Mucosa of descending colon (tissue), 3 donors: Measurements from ENCODE around the gene UBR2. TPM values are rescaled to one million over a fixed set of nuclear protein-coding genes. Genes with fewer than 3 reads are reported as not detected.
"Not testable (repeated sequence)": the region's sequence is repeated elsewhere in the genome, so short reads cannot be mapped to it uniquely, and the experiment has no call there.

Source experiments
- ATAC-seq: fragments of 200-7000 bp; cut with Tn5 transposase; one replicate; pipeline ENCODE4 v1.9.1; 2020; ENCODE audit warnings: mild to moderate bottlenecking, moderate library complexity
- DNase-seq, 3 donors: peaks; one replicate each; pipeline ENCODE4 v3.0.0-alpha.2; 2020
- H3K36me3 ChIP-seq: fragments of 200-600 bp; one replicate; pipeline ENCODE4 v1.8.0; 2021; ENCODE audit warnings: low read depth, mild to moderate bottlenecking
- H3K4me1 ChIP-seq: fragments of 200-600 bp; one replicate; pipeline ENCODE4 v1.8.0; 2021; ENCODE audit warnings: low read depth, mild to moderate bottlenecking
- H3K4me3 ChIP-seq: fragments of 200-600 bp; one replicate; pipeline ENCODE4 v1.8.0; 2021; ENCODE audit warnings: mild to moderate bottlenecking
- H3K9me3 ChIP-seq: fragments of 200-600 bp; one replicate; pipeline ENCODE4 v1.8.0; 2021; ENCODE audit warnings: mild to moderate bottlenecking
- intact Hi-C, 2 donors: fragments of 100-400 bp; cut with DNase I in 1 of 2; cut with micrococcal nuclease in 1 of 2; formaldehyde crosslinking; loops; one replicate each; pipeline versions ENCODE4 v1.11.0 to v1.11.1; 2022; cut with DNase I, micrococcal nuclease
- total RNA-seq, 3 donors: library from RNA; stranded (reverse); fragmentation: NEBNext Ultra II Directional in 2 of 3; extraction: Animal tissue kit (Norgen Biotek cat#: 25700) in 2 of 3; gene quantifications; one replicate each; pipeline versions ENCODE4 v1.2.1 to v1.2.4, GENCODE V29; 2021 to 2023
- TF ChIP-seq, protein P1 (sequence below): fragments of 200-600 bp; IDR thresholded peaks from one replicate; pipeline ENCODE4 v1.8.0; 2022; ENCODE audit warnings: antibody characterized with exemption, mild to moderate bottlenecking
- donor health status: DM: no; HTN: no; CAD: no; lungs with moderate emphysema.
- donor health status: DM: no; HTN: no; CAD: no.
- donor health status: DM: no; HTN: yes; CAD: no.

Gene UBR2
- total RNA-seq, 3 donors from 2014 or later = 41.2 to 53.1 (median 49.6) TPM

DNA sequence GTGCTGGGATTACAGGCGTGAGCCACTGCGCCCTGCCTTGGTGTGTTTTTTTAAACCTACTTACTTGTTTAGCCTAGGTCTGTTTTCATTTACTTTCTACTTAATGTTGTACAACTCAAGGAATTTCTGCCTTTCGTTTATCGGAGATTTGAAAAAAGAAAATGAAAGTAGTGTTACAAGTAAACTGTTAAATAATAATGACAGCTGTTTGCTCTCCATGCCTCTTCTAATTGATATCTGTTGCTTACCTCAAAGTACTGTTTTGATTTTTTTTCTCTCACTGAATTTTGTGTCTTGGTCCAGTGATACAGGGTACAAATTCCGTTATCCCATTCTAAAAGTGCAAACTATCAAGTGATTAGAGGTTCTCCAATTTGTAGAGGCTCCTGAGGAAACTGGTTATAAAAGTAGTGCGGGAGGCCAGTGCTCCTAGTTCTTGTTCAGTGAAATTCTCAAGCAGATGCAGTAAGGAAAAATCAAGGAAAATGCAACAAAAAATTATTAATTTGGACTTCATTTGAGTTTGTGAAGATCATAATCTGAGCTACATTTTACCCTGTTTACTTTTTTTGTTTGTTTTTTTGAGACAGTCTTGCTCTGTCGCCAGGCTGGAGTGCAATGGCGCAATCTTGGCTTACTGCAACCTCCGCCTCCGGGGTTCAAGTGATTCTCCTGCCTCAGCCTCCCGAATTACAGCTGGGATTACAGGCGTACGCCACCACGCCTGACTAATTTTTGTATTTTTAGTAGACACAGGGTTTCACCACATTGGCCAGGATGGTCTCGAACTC, 2.2 kb downstream of the UBR2 start:
- H3K36me3 ChIP-seq = no peaks in the 10 kb centered on the region
- no peak for DNase-seq
- TF ChIP-seq, protein P1, sequence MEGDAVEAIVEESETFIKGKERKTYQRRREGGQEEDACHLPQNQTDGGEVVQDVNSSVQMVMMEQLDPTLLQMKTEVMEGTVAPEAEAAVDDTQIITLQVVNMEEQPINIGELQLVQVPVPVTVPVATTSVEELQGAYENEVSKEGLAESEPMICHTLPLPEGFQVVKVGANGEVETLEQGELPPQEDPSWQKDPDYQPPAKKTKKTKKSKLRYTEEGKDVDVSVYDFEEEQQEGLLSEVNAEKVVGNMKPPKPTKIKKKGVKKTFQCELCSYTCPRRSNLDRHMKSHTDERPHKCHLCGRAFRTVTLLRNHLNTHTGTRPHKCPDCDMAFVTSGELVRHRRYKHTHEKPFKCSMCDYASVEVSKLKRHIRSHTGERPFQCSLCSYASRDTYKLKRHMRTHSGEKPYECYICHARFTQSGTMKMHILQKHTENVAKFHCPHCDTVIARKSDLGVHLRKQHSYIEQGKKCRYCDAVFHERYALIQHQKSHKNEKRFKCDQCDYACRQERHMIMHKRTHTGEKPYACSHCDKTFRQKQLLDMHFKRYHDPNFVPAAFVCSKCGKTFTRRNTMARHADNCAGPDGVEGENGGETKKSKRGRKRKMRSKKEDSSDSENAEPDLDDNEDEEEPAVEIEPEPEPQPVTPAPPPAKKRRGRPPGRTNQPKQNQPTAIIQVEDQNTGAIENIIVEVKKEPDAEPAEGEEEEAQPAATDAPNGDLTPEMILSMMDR = no peak
- ATAC-seq = no peak
- intact Hi-C loops = no loop called here
- H3K4me1 ChIP-seq = peaks cover 30% of the 10 kb centered on the region
- H3K4me3 ChIP-seq = peak overlapping the region; percentile 11
- no peaks in the 10 kb centered on the region for H3K9me3 ChIP-seq

DNA sequence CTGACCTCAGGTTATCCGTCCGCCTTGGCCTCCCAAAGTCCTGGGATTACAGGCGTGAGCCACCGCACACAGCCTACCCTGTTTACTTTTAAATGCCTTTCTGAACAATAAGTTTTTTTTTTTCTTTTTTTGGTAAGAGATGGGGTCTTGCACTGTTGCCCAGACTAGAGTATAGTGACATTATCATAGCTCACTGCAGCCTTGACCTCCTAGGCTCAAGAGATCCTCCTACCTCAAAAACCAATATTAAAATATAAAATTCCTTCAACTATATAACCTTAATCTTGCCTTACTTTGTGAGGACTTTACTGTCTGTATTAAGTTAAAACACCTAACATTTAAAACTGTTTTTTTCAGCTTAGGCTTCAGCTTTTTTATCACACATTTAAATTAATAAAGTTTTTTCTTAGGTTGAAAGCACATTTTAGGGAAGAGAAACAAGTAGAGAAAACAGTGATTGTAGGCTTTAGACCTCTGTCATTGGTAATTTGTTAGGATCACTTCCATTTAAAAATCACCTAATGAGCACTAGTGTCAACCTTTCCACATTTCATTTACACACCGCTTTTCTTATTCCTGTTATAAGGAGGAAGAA, 2.9 kb downstream of the UBR2 start:
- H3K4me3 ChIP-seq = no peak overlapping the region
- H3K36me3 ChIP-seq = no peaks in the 10 kb centered on the region
- DNase-seq = no peak
- no peak for ATAC-seq
- peaks cover 30% of the 10 kb centered on the region for H3K4me1 ChIP-seq
- TF ChIP-seq, protein P1 = no peak
- intact Hi-C loops = no loop called here
- no peaks in the 10 kb centered on the region for H3K9me3 ChIP-seq

DNA sequence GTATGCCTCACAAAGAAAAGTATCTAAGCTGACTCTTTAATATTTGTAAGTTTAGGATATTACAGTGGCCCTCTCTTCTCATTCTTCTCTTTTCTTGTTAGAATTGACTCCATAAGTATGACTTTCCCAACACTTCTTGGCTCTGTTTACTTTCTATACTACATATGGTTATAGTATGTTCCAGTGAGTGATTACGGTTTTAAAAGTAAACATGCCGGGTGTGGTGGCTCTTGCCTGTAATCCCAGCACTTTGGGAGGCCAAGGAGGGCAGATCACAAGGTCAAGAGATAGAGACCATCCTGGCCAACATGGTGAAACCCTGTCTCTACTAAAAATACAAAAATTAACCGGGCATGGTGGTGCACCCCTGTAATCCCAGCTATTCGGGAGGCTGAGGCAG, 3.4 kb downstream of the UBR2 start:
- intact Hi-C loops = not testable (repeated sequence)
- H3K4me1 ChIP-seq = peaks cover 30% of the 10 kb centered on the region

DNA sequence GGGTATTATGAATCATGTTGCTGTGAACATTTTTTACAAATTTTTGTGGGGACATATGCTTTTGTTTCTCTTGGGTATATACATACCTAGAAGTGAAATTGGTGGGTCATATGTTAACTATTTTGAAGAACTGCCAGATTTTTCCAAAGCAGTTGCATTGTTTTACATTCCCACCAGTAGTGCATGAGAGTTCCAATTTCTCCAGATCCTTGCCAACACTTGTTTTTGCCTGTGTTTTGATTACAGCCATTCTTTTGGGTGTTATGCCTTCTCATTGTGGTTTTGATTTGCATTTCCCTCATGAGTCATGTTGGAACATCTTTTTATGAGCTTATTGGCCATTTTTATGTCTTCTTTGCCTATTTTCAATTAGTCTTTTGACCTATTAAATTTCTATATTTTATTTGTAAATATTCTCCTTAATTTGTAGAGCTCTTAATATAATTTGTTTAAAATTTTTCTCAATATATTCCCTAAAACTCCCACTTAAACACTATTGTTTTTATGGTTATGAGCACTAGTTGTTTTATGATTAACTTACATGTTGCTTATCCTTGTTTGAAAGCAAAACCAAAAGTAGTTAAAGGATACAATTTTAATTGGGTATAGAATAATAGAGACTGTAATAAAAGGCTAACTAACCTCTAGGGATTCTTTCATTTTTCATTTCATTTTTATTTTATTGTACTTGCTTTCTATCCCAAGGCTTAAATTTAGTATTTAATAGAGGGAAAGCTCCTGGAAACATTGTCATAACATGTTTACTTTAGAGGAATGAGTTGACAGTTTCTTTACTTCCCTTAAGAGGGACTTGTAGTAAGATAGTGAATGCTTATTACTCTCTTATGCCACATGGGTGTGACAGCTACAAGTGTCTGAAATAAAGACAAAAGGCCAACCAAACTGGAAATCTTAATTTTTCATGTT, 5.5 kb downstream of the UBR2 start:
- TF ChIP-seq, protein P1 = no peak
- ATAC-seq = peak; percentile 67
- DNase-seq = no peak
- H3K4me3 ChIP-seq = no peak overlapping the region
- no peaks in the 10 kb centered on the region for H3K36me3 ChIP-seq
- H3K9me3 ChIP-seq = no peaks in the 10 kb centered on the region
- intact Hi-C loops = no loop called here
- H3K4me1 ChIP-seq = peaks cover 37% of the 10 kb centered on the region

More for the DNA sequence above, 3.4 kb downstream of the UBR2 start:
- not testable (repeated sequence) for ATAC-seq, H3K4me3 ChIP-seq, H3K9me3 ChIP-seq, H3K36me3 ChIP-seq, DNase-seq

DNA sequence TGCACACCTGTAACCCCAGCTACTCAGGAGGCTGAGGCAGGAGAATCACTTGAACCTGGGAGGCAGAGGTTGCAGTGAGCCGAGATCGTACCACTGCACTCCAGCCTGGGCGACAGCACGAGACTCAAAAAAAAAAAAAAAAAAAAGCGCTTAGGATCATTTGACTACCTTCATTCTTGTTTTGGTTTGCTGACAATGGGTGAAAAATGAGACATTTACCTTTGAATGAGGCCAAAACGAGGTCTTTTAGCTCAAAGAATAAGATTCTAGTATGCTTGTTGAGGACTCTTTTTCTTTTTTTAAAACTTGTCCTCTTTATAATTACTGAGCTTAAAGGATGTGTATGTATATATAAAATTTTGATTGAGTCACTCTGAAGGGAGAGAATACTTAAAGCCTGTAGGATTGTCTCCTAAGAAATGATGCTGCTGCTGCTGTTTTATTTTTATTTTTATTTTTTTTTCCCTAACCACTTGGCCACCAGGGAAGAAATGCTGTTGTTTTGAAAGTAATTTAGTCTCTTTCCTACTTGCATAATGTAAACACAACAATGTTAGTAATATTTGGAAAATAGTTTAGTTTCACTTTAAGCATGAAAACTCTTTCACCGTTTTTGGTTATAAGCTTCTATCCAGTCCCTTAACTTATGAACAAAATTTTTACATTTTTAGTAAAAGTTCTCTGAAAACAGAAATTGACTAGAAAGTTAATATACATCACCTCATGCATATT, 7.9 kb downstream of the UBR2 start:
- H3K4me3 ChIP-seq = no peak overlapping the region
- TF ChIP-seq, protein P1 = no peak
- no peaks in the 10 kb centered on the region for H3K36me3 ChIP-seq
- no peaks in the 10 kb centered on the region for H3K9me3 ChIP-seq
- DNase-seq = no peak
- ATAC-seq = no peak
- intact Hi-C loops = no loop called here
- peaks cover 23% of the 10 kb centered on the region for H3K4me1 ChIP-seq
